ENCODE data around the gene FAM180A.

The FAM180A gene

DNA sequence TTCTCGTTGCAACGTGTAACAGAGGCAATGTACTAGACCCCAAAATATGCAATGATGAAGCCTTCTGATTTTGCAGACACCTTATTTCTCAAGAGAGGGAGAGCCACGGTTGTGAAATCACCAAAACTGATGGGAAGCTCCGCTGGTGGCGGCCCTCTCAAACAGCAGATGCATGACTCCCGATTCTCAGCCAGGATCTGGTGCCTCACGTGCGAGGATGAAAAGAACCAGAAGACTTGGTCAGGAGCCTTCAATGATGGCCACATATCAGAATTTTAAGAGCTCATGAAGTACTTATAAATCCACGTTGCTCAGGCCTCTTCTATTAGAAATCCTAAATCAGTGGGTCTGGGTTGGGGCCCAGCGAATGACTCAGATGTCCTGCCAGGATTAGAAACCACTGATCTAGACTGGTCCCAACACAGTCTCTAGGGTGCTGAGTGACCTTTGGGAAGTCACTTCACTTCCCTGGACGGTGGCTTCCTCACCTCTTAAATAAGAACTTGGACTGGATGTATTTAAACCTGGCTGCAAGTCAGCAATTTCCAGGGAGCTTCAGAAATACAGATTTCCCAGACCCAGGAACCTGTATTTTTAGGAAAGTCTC lies 41.9 kb upstream of the FAM180A start:
- TF ChIP-seq, protein P1, sequence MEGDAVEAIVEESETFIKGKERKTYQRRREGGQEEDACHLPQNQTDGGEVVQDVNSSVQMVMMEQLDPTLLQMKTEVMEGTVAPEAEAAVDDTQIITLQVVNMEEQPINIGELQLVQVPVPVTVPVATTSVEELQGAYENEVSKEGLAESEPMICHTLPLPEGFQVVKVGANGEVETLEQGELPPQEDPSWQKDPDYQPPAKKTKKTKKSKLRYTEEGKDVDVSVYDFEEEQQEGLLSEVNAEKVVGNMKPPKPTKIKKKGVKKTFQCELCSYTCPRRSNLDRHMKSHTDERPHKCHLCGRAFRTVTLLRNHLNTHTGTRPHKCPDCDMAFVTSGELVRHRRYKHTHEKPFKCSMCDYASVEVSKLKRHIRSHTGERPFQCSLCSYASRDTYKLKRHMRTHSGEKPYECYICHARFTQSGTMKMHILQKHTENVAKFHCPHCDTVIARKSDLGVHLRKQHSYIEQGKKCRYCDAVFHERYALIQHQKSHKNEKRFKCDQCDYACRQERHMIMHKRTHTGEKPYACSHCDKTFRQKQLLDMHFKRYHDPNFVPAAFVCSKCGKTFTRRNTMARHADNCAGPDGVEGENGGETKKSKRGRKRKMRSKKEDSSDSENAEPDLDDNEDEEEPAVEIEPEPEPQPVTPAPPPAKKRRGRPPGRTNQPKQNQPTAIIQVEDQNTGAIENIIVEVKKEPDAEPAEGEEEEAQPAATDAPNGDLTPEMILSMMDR (IDR thresholded peaks at IDR 0.05) = no peak

DNA sequence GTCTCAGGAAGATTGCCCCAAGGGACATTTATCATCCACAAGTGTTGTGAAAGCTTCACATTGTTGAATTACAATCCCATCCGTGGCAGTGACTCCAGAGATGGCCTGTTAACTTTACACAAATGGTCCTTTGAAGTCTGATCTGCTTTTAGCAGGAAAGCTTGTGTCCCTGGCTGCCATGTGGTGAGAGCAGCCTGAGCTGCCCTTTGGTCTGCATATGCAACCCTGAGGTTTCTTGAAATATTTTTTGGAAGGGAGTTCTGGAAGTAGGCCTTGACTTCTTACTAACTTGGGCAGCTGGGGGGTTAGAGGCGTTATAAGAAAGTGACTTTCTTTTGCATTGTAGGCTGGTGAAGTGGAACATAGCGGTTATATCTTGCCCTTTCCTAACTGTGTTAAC lies 41.3 kb upstream of the FAM180A start:
- TF ChIP-seq, protein P1 (IDR thresholded peaks at IDR 0.05) = no peak

DNA sequence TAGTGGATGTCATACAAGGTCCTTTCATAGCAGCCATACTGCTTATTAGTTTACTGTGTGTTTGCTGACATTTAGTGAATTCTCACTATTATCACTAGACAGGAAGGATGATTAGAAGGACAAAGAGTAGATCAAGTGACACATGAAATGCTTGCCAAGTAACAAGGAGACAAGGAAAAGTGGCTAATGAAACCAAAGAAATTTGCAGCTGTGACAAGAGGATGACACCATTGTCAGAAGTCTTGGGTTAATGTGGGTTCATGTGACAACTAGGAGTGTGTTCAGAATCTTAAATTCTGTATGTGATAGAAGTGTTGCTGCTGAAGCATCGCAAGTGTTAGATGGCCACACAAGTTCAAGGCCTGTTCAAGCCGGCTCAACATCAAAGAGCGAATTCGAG lies 40.8 kb upstream of the FAM180A start:
- TF ChIP-seq, protein P1 (IDR thresholded peaks at IDR 0.05) = no peak

DNA sequence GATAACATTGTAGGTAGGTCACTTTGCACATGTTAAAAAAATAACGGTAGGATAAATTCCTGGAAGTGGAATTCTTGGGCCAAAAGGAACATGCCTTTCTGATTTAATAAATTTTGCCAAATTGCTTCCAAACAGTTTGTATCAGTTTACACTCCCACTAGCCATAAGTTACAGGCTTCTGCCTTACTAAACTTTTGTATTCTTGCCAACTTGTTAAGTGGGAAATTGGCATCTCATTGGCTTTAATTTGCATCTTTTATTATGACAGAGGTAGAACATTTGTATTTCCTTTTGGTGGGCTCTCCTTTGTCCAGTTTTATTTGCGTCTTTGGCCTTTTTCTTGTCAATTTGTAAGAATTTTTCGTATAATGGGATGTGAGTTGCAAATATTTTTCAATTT lies 38.3 kb upstream of the FAM180A start:
- TF ChIP-seq, protein P1 (IDR thresholded peaks at IDR 0.05) = no peak

DNA sequence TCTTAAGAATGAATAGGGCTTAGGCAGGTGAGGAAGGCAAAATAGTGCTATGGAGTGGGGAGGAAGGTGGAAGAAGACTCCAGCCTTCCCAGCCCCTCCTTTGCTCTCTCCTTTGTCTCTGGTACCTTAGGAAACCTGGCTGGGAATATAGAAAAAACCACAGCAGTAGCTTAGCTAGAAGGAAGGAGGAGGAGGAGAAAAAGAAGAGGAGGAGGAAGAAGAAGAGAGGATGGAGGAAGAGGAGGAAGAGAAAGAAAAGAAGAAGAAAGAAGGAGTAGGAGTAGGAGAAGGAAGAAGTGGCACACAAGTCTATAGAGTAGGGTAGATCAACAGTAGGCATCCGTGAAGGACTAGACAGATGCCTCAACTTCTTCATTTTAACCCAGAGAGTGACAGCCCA lies 36.5 kb upstream of the FAM180A start:
- TF ChIP-seq, protein P1 (IDR thresholded peaks at IDR 0.05) = no peak

DNA sequence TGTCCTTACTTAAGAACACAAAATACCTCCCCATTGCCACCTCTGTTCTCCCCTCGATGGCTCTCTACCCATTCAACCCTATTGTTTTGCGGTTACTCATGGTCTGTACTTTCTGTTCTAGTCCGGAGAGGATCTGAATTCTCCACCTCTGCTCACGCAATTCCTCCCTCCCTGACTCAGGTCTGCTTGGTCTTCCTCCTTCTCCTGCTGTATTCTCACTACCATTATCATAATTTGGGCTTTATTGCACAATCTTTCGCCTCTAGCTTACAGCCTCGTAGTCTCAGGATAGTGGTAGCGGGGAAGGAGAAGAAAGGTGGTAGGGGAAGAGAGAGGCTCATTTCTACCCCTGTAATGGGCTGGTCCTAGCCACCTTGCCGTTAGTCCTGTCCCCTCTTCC lies 35.4 kb upstream of the FAM180A start:
- TF ChIP-seq, protein P1 (IDR thresholded peaks at IDR 0.05) = no peak

DNA sequence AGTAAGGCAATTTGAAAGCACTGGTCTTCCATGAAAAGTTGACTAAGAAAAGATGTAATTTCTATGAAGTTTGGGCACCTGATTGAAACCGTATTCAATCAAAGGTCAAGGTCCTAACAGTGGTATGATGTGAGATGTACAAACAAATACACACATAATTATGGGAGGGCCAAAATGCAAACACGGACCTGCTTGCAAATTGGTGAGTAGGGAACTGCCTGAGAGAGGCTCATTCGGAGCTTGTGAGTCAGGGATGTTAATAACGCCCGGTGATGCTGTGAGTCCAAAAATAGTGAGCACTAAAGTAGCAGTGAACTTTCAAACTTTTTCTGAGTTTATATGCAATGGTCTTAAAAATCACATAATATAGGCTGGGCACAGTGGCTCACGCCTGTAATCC lies 34.2 kb upstream of the FAM180A start:
- TF ChIP-seq, protein P1 (IDR thresholded peaks at IDR 0.05) = no peak

DNA sequence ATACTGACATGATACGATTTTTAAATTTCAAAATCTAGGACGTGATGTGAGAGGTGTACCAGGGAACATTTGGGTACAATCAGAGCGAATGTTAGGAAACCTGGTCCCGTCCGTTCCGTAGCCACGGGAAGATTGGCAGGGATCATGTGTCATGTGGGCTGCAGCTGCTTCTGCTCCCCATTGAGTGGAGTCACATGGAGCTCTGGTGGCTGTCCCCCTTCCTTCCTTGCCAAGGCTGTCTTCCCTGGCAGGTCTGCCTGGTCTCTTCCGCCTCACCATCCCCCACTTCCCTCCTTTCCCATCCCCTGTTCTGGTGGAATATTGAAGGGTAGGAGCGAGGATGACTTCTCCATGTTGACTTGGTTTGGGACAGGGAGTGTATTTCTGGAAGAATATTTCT lies 33.8 kb upstream of the FAM180A start:
- TF ChIP-seq, protein P1 (IDR thresholded peaks at IDR 0.05) = no peak

Measured in LNCAP (cell line).